Measurements from ENCODE around the gene SEMA5A.

DNA sequence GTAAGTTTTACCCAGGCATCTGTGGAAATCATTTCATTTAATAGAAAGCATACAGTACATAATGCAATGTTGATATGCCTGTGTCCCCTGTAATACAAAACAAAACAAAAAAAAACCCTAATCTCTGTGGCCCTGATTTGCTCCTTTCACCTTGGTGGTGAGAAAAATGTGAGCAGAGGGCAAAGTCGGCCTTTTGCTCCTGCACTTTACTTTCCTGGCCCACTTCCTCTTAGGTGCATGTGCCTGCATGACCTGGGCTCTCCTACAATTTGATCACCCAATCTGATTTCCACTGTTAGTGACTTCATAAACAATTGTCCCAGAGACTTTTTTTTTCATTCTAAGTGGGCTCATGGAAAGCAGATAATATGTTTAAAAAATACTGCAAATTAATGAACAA lies 424.3 kb downstream of the SEMA5A start:
- TF ChIP-seq, protein P1, sequence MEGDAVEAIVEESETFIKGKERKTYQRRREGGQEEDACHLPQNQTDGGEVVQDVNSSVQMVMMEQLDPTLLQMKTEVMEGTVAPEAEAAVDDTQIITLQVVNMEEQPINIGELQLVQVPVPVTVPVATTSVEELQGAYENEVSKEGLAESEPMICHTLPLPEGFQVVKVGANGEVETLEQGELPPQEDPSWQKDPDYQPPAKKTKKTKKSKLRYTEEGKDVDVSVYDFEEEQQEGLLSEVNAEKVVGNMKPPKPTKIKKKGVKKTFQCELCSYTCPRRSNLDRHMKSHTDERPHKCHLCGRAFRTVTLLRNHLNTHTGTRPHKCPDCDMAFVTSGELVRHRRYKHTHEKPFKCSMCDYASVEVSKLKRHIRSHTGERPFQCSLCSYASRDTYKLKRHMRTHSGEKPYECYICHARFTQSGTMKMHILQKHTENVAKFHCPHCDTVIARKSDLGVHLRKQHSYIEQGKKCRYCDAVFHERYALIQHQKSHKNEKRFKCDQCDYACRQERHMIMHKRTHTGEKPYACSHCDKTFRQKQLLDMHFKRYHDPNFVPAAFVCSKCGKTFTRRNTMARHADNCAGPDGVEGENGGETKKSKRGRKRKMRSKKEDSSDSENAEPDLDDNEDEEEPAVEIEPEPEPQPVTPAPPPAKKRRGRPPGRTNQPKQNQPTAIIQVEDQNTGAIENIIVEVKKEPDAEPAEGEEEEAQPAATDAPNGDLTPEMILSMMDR (IDR thresholded peaks at IDR 0.05; ENCODE audit: poor library complexity, severe bottlenecking): no peak
- TF ChIP-seq POLR2AphosphoS5 (IDR thresholded peaks at IDR 0.05) (no peak), EP300 (conservative IDR thresholded peaks at IDR 0.05; ENCODE audit: poor library complexity, severe bottlenecking) (no peak), TAF1 (IDR thresholded peaks at IDR 0.05; ENCODE audit: low read depth) (no peak)
